HCT116 (cell line): ENCODE results near the gene PRAF2. TPM values are rescaled to one million over a fixed set of nuclear protein-coding genes. Genes with fewer than 3 reads are reported as not detected.

Source experiments
- ATAC-seq: fragments of 200-7000 bp; cut with Tn5 transposase; 2 replicates; pipeline ENCODE4 v1.9.1; 2020; ENCODE audit warnings: mild to moderate bottlenecking, moderate library complexity
- BruUV-seq: library from RNA; stranded (reverse); fragments of 400-500 nt; replicated peaks from 2 replicates; lab custom pipeline; 2021; lab: Mats Ljungman, UMichigan
- CTCF ChIA-PET: fragments of 300-600 bp; sonication (Branson Sonifier 250); formaldehyde crosslinking; loops from one replicate; lab custom pipeline; 2021; ENCODE audit warnings: antibody characterized with exemption; lab: Charles Lee
- POLR2A ChIA-PET: fragments of 300-600, 350-600 bp; sonication (Branson Sonifier 250); formaldehyde crosslinking; loops from one replicate; lab custom pipeline; 2021; ENCODE audit warnings: antibody characterized with exemption; lab: Charles Lee
- RAD21 ChIA-PET, 2 experiments: fragments of 300-600 bp; sonication (Branson Sonifier 250); formaldehyde crosslinking; loops; one replicate each; lab custom pipeline; 2023; ENCODE audit warnings: low total read pairs in 2 of 2; ENCODE audit not compliant: uncharacterized antibody in 2 of 2, unreplicated experiment in 2 of 2, low non-redundant PET in 1 of 2; lab: Charles Lee
- DNase-seq: peaks from one replicate; pipeline ENCODE4 v3.0.0-alpha.2; 2010; ENCODE audit warnings: low read depth, low spot score
- H2AFZ ChIP-seq: fragments of 200-600 bp; shearing (Covaris generic), sonication (generic); 2 replicates; pipeline ENCODE4 v1.6.1; 2017; ENCODE audit warnings: low read depth, mixed run types, mixed read lengths, antibody characterized with exemption, low read length; ENCODE audit not compliant: poor library complexity, severe bottlenecking
- H3K27ac ChIP-seq: 2 replicates; pipeline ENCODE4 v1.5.1; 2012; ENCODE audit warnings: low read depth, low read length
- H3K27me3 ChIP-seq: fragments of 200-600 bp; sonication (generic); 2 replicates; pipeline ENCODE4 v1.6.1; 2016; ENCODE audit warnings: mixed run types, low read length, mixed read lengths; ENCODE audit not compliant: insufficient read depth
- H3K36me3 ChIP-seq, 2 experiments: fragments of 200-500 bp in 1 of 2; fragments of 200-600 bp in 1 of 2; sonication (Bioruptor generic) in 1 of 2; sonication (generic) in 1 of 2; 2 replicates each; pipeline versions ENCODE4 v1.5.1 to v1.6.1; 2014 to 2016; ENCODE audit warnings: low read length in 2 of 2, inconsistent platforms in 1 of 2, mixed read lengths in 1 of 2, mixed run types in 1 of 2; ENCODE audit not compliant: insufficient read depth in 2 of 2, control insufficient read depth in 1 of 2
- H3K4me1 ChIP-seq, 2 experiments: fragments of 200-600 bp in 1 of 2; sonication (generic) in 1 of 2; 2 replicates each; pipeline versions ENCODE4 v1.5.1 to v1.6.1; 2012 to 2017; ENCODE audit warnings: low read length in 2 of 2, inconsistent platforms in 1 of 2, mild to moderate bottlenecking in 1 of 2, mixed read lengths in 1 of 2, mixed run types in 1 of 2, moderate library complexity in 1 of 2; ENCODE audit not compliant: insufficient read depth in 2 of 2, control insufficient read depth in 1 of 2
- H3K4me2 ChIP-seq: fragments of 200-600 bp; sonication (generic); 2 replicates; pipeline ENCODE4 v1.6.1; 2017; ENCODE audit warnings: mixed run types, low read length, mixed read lengths
- H3K4me3 ChIP-seq, 2 experiments: fragments of 200-600 bp in 1 of 2; sonication (generic) in 1 of 2; replicated peaks in 1 of 2; 2 replicates each; pipeline ENCODE4 v1.5.1; 2011 to 2016; ENCODE audit warnings: low read length in 2 of 2, control low read depth in 1 of 2, low read depth in 1 of 2, mild to moderate bottlenecking in 1 of 2, mixed read lengths in 1 of 2, mixed run types in 1 of 2
- H3K79me2 ChIP-seq: fragments of 200-600 bp; sonication (generic); 2 replicates; pipeline ENCODE4 v1.6.1; 2017; ENCODE audit warnings: mild to moderate bottlenecking, mixed run types, low read length, moderate library complexity, mixed read lengths; ENCODE audit not compliant: insufficient read depth
- H3K9ac ChIP-seq: fragments of 200-600 bp; sonication (generic); 2 replicates; pipeline ENCODE4 v1.6.1; 2016; ENCODE audit warnings: low read length, mixed read lengths
- H3K9me2 ChIP-seq: fragments of 200-600 bp; sonication (generic), shearing (Covaris generic); 2 replicates; pipeline ENCODE4 v1.6.1; 2017; ENCODE audit warnings: mixed run types, mild to moderate bottlenecking, moderate library complexity; ENCODE audit not compliant: insufficient read depth
- H3K9me3 ChIP-seq, 2 experiments: fragments of 200-500 bp in 1 of 2; fragments of 200-600 bp in 1 of 2; sonication (Bioruptor generic) in 1 of 2; sonication (generic) in 1 of 2; 2 replicates each; pipeline ENCODE4 v1.6.1; 2014 to 2017; ENCODE audit warnings: low read length in 2 of 2, mixed read lengths in 2 of 2, inconsistent platforms in 1 of 2, low read depth in 1 of 2, mild to moderate bottlenecking in 1 of 2, mixed run types in 1 of 2, moderate library complexity in 1 of 2; ENCODE audit not compliant: control insufficient read depth in 1 of 2, insufficient read depth in 1 of 2
- H4K20me1 ChIP-seq: fragments of 200-600 bp; sonication (generic), shearing (Covaris generic); 2 replicates; pipeline ENCODE4 v1.6.1; 2017; ENCODE audit warnings: mixed run types, mild to moderate bottlenecking, moderate library complexity; ENCODE audit not compliant: insufficient read depth
- CEBPB ChIP-seq: IDR thresholded peaks from 2 replicates; pipeline ENCODE4 v1.6.1; 2012; ENCODE audit warnings: low read depth
- ELF1 ChIP-seq: IDR thresholded peaks from 2 replicates; pipeline ENCODE4 v1.6.1; 2012; ENCODE audit warnings: low read depth, borderline replicate concordance
- EZH2 ChIP-seq: fragments of 200-600 bp; sonication (generic); IDR thresholded peaks from 2 replicates; pipeline ENCODE4 v1.6.1; 2017; ENCODE audit warnings: antibody characterized with exemption, mixed run types
- FOSL1 ChIP-seq: IDR thresholded peaks from 2 replicates; pipeline ENCODE4 v1.6.1; 2012; ENCODE audit warnings: low read depth
- POLR2AphosphoS5 ChIP-seq: IDR thresholded peaks from 2 replicates; pipeline ENCODE4 v1.6.1; 2011; ENCODE audit warnings: mild to moderate bottlenecking, low read depth, low read length, moderate library complexity
- RAD21 ChIP-seq: IDR thresholded peaks from 2 replicates; pipeline ENCODE4 v1.6.1; 2012; ENCODE audit warnings: low read depth, mild to moderate bottlenecking
- TCF7L2 ChIP-seq: IDR thresholded peaks from 2 replicates; pipeline ENCODE4 v1.7.0; 2011; ENCODE audit warnings: borderline replicate concordance, inconsistent platforms; ENCODE audit not compliant: insufficient read depth, insufficient read length; ENCODE audit errors: extremely low read depth
- ZBTB33 ChIP-seq: IDR thresholded peaks from 2 replicates; pipeline ENCODE4 v1.6.1; 2011; ENCODE audit warnings: mild to moderate bottlenecking, low read length, moderate library complexity; ENCODE audit not compliant: insufficient replicate concordance; ENCODE audit errors: extremely low read depth
- intact Hi-C: fragments of 100-400 bp; cut with micrococcal nuclease; formaldehyde crosslinking; loops from 2 replicates; pipeline ENCODE4 v1.10.0; 2022
- total RNA-seq: library from RNA; stranded (reverse); gene quantifications from one replicate; pipeline ENCODE4 v1.2.1, GENCODE V29; 2021; ENCODE audit not compliant: unreplicated experiment
- TF ChIP-seq, protein P1 (sequence below): IDR thresholded peaks from 2 replicates; pipeline ENCODE4 v1.6.1; 2012
- TF ChIP-seq, protein P2 (sequence below): IDR thresholded peaks from 2 replicates; pipeline ENCODE4 v1.6.1; 2012
- TF ChIP-seq, protein P3 (sequence below), 3 experiments: fragments of 200-600 bp in 1 of 3; sonication (generic) in 1 of 3; IDR thresholded peaks in 2 of 3; conservative IDR thresholded peaks in 1 of 3; 2 replicates each; pipeline ENCODE4 v1.5.1; 2012 to 2017; ENCODE audit warnings: low read depth in 2 of 3, low read length in 2 of 3, antibody characterized with exemption in 1 of 3, borderline replicate concordance in 1 of 3, control low read depth in 1 of 3, mild to moderate bottlenecking in 1 of 3, mixed read lengths in 1 of 3, mixed run types in 1 of 3, moderate library complexity in 1 of 3; ENCODE audit not compliant: insufficient read depth in 1 of 3
- TF ChIP-seq, protein P4 (sequence below): IDR thresholded peaks from 2 replicates; pipeline ENCODE4 v1.6.1; 2012; ENCODE audit warnings: low read depth

Gene PRAF2
- total RNA-seq, 1 experiment from 2014 or later: 18.8 TPM

DNA sequence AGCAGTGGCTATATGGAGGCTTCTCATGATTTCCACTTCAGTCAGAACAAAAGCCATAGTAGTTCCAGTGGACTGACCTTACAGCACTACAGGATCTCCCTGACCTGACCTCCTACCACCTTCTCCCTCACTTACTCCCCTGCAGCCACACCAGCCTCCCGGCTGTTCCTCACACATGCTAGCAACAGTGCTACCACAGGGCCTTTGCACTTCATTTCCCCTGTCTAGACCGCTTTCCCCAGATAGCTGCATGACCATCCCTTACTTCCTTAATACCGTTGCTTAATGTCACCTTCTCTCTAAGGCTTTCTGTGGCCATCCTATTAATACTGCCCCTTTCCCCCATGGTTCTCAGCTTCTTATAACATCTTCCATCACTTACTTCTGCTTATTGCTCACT, 36.6 kb upstream of the PRAF2 start:
- H2AFZ ChIP-seq: no peak overlapping the region
- H4K20me1 ChIP-seq: no peaks in the 10 kb centered on the region
- RAD21 ChIA-PET: no interaction called here
- TF ChIP-seq, protein P1, sequence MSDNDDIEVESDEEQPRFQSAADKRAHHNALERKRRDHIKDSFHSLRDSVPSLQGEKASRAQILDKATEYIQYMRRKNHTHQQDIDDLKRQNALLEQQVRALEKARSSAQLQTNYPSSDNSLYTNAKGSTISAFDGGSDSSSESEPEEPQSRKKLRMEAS: no peak
- TF ChIP-seq POLR2AphosphoS5: no peak
- TF ChIP-seq, protein P2, sequence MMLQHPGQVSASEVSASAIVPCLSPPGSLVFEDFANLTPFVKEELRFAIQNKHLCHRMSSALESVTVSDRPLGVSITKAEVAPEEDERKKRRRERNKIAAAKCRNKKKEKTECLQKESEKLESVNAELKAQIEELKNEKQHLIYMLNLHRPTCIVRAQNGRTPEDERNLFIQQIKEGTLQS: no peak
- POLR2A ChIA-PET: no interaction called here
- intact Hi-C loops: no loop called here
- no peaks in the 10 kb centered on the region for H3K4me1 ChIP-seq
- no peak overlapping the region for H3K4me2 ChIP-seq
- DNase-seq: no peak
- no peak overlapping the region for H3K9ac ChIP-seq
- H3K9me3 ChIP-seq: no peaks in the 10 kb centered on the region
- H3K4me3 ChIP-seq: no peak overlapping the region
- ATAC-seq: no peak
- peaks cover 0 to 2% of the 10 kb centered on the region in 2 experiments; a peak in 2 of 4 replicates for H3K36me3 ChIP-seq
- no TSS peak for BruUV-seq
- no peaks in the 10 kb centered on the region for H3K27me3 ChIP-seq
- no peak overlapping the region for H3K27ac ChIP-seq
- H3K9me2 ChIP-seq: no peaks in the 10 kb centered on the region
- H3K79me2 ChIP-seq: no peaks in the 10 kb centered on the region
- CTCF ChIA-PET: no interaction called here

- no TSS peak for BruUV-seq
- TF ChIP-seq RAD21 (no peak), CEBPB (no peak), TCF7L2 (no peak), EZH2 (no peak), ELF1 (no peak), ZBTB33 (no peak), FOSL1 (no peak)
- TF ChIP-seq, protein P3, sequence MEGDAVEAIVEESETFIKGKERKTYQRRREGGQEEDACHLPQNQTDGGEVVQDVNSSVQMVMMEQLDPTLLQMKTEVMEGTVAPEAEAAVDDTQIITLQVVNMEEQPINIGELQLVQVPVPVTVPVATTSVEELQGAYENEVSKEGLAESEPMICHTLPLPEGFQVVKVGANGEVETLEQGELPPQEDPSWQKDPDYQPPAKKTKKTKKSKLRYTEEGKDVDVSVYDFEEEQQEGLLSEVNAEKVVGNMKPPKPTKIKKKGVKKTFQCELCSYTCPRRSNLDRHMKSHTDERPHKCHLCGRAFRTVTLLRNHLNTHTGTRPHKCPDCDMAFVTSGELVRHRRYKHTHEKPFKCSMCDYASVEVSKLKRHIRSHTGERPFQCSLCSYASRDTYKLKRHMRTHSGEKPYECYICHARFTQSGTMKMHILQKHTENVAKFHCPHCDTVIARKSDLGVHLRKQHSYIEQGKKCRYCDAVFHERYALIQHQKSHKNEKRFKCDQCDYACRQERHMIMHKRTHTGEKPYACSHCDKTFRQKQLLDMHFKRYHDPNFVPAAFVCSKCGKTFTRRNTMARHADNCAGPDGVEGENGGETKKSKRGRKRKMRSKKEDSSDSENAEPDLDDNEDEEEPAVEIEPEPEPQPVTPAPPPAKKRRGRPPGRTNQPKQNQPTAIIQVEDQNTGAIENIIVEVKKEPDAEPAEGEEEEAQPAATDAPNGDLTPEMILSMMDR (IDR thresholded peaks at IDR 0.05 in 2 of 3, conservative IDR thresholded peaks at IDR 0.05 in 1 of 3; ENCODE audit: borderline replicate concordance in 1 of 3, insufficient read depth in 1 of 3, low read depth in 2 of 3, low read length in 2 of 3): no peak
- TF ChIP-seq, protein P4, sequence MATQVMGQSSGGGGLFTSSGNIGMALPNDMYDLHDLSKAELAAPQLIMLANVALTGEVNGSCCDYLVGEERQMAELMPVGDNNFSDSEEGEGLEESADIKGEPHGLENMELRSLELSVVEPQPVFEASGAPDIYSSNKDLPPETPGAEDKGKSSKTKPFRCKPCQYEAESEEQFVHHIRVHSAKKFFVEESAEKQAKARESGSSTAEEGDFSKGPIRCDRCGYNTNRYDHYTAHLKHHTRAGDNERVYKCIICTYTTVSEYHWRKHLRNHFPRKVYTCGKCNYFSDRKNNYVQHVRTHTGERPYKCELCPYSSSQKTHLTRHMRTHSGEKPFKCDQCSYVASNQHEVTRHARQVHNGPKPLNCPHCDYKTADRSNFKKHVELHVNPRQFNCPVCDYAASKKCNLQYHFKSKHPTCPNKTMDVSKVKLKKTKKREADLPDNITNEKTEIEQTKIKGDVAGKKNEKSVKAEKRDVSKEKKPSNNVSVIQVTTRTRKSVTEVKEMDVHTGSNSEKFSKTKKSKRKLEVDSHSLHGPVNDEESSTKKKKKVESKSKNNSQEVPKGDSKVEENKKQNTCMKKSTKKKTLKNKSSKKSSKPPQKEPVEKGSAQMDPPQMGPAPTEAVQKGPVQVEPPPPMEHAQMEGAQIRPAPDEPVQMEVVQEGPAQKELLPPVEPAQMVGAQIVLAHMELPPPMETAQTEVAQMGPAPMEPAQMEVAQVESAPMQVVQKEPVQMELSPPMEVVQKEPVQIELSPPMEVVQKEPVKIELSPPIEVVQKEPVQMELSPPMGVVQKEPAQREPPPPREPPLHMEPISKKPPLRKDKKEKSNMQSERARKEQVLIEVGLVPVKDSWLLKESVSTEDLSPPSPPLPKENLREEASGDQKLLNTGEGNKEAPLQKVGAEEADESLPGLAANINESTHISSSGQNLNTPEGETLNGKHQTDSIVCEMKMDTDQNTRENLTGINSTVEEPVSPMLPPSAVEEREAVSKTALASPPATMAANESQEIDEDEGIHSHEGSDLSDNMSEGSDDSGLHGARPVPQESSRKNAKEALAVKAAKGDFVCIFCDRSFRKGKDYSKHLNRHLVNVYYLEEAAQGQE: no peak
These were observed 34.8 kb upstream of the PRAF2 start for GRCh38 chrX:49108641-49109040.

More at GRCh38 chrX:49108641-49109040, 34.8 kb upstream of the PRAF2 start:
- Histone ChIP-seq H3K9me3 (no peaks in the 10 kb centered on the region), H4K20me1 (no peaks in the 10 kb centered on the region), H3K79me2 (no peaks in the 10 kb centered on the region), H2AFZ (no peak overlapping the region), H3K4me2 (no peak overlapping the region), H3K4me1 (no peaks in the 10 kb centered on the region), H3K9ac (no peak overlapping the region), H3K36me3 (peaks cover 0 to 2% of the 10 kb centered on the region in 2 experiments; a peak in 2 of 4 replicates), H3K27me3 (no peaks in the 10 kb centered on the region), H3K4me3 (no peak overlapping the region), H3K9me2 (no peaks in the 10 kb centered on the region), H3K27ac (no peak overlapping the region)
- ChIA-PET POLR2A (no interaction called here), RAD21 (no interaction called here), CTCF (no interaction called here)
- intact Hi-C loops: no loop called here
- ATAC-seq (no peak), DNase-seq (no peak)
